Measurements from ENCODE around the gene CLTCL1. TPM values are rescaled to one million over a fixed set of nuclear protein-coding genes. Genes with fewer than 3 reads are reported as not detected.
"Not testable (repeated sequence)": the region's sequence is repeated elsewhere in the genome, so short reads cannot be mapped to it uniquely, and the experiment has no call there.

The CLTCL1 gene
- total RNA-seq, 2 donors from 2014 or later, result 19.1 to 29.7 TPM

DNA sequence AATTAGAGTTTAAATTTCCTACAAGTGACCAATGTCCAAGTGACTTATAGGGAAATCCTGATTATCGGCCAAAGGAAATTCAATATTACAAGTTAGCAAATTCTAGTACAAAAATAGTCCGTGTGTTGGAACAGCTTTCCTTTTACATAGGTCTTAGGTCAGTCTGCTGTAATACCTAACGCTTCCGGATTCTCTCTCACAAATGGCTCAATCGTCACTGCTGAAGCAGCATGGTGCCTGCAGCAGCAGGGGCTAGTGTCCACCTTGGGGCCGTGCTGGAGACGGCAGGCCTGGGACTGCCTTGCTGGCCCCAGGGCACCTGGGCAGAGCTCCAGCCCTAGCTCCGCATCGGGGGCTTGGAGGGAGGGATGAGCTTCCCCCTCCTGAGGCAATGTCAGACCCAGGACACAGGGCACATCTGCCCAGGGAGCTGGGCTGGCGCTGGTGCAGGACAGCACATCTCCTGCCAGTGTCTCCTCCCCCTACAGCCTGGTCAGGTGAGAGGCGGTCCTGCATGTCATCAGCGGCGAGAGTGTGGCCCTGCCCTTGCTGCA, 39.4 kb upstream of the CLTCL1 start:
- H3K27ac ChIP-seq, result no peak overlapping the region
- H3K4me3 ChIP-seq, result no peak overlapping the region
- H3K27me3 ChIP-seq, result no peaks in the 10 kb centered on the region
- no peak for DNase-seq (ENCODE audit: low spot score)
- TF ChIP-seq, protein P1, sequence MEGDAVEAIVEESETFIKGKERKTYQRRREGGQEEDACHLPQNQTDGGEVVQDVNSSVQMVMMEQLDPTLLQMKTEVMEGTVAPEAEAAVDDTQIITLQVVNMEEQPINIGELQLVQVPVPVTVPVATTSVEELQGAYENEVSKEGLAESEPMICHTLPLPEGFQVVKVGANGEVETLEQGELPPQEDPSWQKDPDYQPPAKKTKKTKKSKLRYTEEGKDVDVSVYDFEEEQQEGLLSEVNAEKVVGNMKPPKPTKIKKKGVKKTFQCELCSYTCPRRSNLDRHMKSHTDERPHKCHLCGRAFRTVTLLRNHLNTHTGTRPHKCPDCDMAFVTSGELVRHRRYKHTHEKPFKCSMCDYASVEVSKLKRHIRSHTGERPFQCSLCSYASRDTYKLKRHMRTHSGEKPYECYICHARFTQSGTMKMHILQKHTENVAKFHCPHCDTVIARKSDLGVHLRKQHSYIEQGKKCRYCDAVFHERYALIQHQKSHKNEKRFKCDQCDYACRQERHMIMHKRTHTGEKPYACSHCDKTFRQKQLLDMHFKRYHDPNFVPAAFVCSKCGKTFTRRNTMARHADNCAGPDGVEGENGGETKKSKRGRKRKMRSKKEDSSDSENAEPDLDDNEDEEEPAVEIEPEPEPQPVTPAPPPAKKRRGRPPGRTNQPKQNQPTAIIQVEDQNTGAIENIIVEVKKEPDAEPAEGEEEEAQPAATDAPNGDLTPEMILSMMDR (IDR thresholded peaks at IDR 0.05), result no peak
- H3K36me3 ChIP-seq, result peaks cover 54% of the 10 kb centered on the region
- peaks cover 7 to 25% of the 10 kb centered on the region in 2 donors for H3K9me3 ChIP-seq
- no peaks in the 10 kb centered on the region for H3K4me1 ChIP-seq

DNA sequence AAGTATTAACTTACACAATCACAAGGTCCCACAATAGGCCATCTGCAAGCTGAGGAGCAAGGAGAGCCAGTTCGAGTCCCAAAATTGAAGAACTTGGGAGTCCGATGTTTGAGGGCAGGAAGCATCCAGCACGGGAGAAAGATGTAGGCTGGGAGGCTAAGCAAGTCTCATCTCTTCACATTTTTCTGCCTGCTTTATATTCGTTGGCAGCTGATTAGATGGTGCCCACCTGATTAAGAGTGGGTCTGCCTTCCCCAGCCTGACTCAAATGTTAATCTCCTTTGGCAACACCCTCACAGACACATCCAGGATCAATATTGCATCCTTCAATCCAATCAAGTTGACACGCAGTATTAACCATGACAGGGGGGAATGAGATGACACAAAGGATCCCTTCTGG, 38.7 kb upstream of the CLTCL1 start:
- not testable (repeated sequence) for DNase-seq (ENCODE audit: low spot score)
- H3K36me3 ChIP-seq, result peaks cover 48% of the 10 kb centered on the region

DNA sequence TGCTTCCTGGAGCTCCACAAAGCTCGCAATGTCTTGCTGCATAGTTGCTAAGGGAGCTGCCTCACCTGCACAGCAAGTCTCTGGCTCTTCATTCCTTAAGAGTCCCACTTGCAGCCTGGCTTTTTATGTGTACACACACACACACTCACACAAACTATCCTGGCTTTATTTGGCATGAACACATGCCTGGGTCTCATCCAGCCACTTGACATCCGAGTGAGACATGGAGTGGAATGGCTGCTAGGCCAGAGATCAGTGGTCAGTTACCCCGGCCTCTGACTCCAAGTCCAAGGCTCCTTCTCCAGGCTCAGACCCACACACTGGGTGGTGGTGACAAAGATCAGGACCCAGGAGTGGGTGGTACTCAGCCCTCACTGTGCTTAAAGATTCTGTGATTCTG, 37.9 kb upstream of the CLTCL1 start:
- TF ChIP-seq, protein P1 (IDR thresholded peaks at IDR 0.05), result no peak
- Histone ChIP-seq H3K9me3 (peaks cover 7 to 22% of the 10 kb centered on the region in 2 donors), H3K27ac (no peak overlapping the region), H3K4me1 (no peaks in the 10 kb centered on the region), H3K36me3 (peaks cover 40% of the 10 kb centered on the region), H3K4me3 (no peak overlapping the region), H3K27me3 (no peaks in the 10 kb centered on the region)
- DNase-seq (ENCODE audit: low spot score), result no peak

More for the DNA sequence above, 38.7 kb upstream of the CLTCL1 start:
- H3K4me3 ChIP-seq, H3K27ac ChIP-seq, H3K4me1 ChIP-seq, H3K27me3 ChIP-seq: not testable (repeated sequence)
- peaks cover 7 to 25% of the 10 kb centered on the region in 2 donors for H3K9me3 ChIP-seq

DNA sequence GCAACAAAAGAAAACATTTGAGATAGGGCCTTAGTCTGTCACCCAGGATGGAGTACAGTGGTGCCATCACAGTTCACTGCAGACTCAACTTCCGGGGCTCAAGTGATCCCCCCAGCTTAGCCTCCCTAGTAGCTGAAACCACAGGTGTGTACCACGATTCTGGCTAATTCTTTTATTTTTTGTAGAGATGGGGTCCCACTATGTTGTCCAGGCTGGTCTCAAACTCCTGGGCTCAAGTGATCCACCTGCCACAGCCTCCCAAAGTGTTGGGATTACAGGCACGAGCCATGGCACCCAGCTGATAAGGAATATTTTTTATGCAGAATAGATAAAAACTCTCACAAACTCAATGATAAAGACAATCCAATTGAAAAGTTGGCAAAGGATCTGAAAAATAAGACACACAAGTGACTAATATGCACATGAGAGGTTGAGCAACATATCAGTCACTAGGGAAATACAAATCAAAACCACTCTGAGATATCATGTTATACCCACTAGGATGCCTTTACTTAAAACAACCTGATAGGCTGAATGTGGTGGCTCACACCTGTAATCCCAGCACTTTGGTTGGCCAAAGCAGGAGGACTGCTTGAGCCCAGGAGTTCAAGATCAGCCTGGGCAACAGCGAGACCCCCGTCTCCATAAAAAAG, 33.9 kb upstream of the CLTCL1 start:
- Histone ChIP-seq H3K27ac (no peak overlapping the region), H3K9me3 (no peaks in the 10 kb centered on the region)
- TF ChIP-seq, protein P1 (IDR thresholded peaks at IDR 0.05), result no peak

DNA sequence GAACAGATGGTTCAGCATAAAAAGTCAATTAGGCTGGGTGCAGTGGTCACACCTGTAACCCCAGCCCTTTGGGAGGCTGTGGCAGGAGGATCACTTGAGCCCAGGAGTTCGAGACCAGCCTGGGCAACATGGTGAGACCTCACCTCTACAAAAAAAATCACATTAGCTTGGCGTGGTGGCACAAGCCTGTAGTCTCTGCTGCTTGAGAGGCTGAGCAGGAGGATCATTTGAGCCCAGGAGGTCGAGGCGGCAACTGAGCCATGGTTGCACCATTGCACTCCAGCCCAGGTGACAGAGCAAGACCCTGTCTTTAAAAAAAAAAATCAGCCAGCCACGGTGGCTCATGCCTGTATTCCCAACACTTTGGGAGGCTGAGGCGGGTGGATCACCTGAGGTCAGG, 31.9 kb upstream of the CLTCL1 start:
- H3K4me3 ChIP-seq; H3K4me1 ChIP-seq; H3K27ac ChIP-seq; H3K27me3 ChIP-seq; H3K36me3 ChIP-seq; H3K9me3 ChIP-seq; DNase-seq (ENCODE audit: low spot score): not testable (repeated sequence)

More for the DNA sequence above, 33.9 kb upstream of the CLTCL1 start:
- Histone ChIP-seq H3K27me3 (no peaks in the 10 kb centered on the region), H3K4me1 (no peaks in the 10 kb centered on the region), H3K4me3 (no peak overlapping the region), H3K36me3 (peaks cover 14% of the 10 kb centered on the region)
- no peak for DNase-seq (ENCODE audit: low spot score)

DNA sequence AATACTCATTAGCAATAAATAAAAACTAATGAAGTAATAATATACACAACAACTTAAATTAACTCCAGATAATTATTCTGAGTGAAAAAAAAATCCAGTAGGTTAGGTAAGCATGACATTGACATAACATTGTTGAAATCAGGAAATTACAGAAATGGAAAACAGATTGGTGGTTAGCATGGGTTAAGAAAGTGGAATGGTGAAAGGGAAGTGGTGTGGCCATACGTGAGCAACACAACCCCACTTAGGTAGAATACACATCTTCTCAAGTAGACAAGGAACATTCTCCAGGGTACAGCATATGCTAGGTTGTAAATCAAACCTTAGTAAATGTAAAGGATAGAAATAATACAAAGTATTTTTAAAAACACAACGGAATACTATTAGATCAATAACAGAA, 30.2 kb upstream of the CLTCL1 start:
- no peak for DNase-seq (ENCODE audit: low spot score)
- H3K4me1 ChIP-seq, result no peaks in the 10 kb centered on the region
- TF ChIP-seq, protein P1 (IDR thresholded peaks at IDR 0.05), result no peak
- no peaks in the 10 kb centered on the region for H3K36me3 ChIP-seq
- no peaks in the 10 kb centered on the region for H3K27me3 ChIP-seq
- H3K4me3 ChIP-seq, result no peak overlapping the region
- H3K27ac ChIP-seq, result no peak overlapping the region
- H3K9me3 ChIP-seq, result peaks cover 0 to 15% of the 10 kb centered on the region in 2 donors

DNA sequence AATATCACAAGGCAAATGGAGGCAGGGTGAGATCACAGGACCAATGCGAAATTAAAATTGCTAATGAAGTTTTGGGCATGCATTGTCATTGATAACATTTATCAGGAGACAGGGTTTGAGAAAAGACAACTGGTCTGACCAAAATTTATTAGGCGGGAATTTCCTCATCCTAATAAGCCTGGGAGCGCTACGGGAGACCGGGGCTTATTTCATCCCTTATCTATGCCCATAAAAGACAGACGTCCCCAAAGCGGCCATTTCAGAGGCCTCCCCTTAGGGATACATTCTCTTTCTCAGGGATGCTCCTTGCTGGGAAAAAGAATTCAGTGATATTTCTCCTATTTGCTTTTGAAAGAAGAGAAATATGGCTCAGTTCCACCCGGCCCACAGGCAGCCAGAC, 28.6 kb upstream of the CLTCL1 start:
- DNase-seq (ENCODE audit: low spot score); H3K4me3 ChIP-seq; H3K36me3 ChIP-seq; H3K27me3 ChIP-seq; H3K4me1 ChIP-seq; H3K27ac ChIP-seq: not testable (repeated sequence)
- H3K9me3 ChIP-seq, result peaks cover 0 to 29% of the 10 kb centered on the region in 2 donors
